Liver (tissue), 9 donors: Measurements from ENCODE around the gene KLHL12. TPM values are rescaled to one million over a fixed set of nuclear protein-coding genes. Genes with fewer than 3 reads are reported as not detected.

Experiments
- DNase-seq: peaks from one replicate; pipeline ENCODE4 v3.0.0-alpha.2; 2017; ENCODE audit warnings: low spot score
- H3K27ac ChIP-seq, 2 donors: one replicate each; pipeline ENCODE4 v1.7.0; 2013; ENCODE audit warnings: inconsistent platforms in 2 of 2, low read length in 2 of 2, control low read depth in 1 of 2, low read depth in 1 of 2, mild to moderate bottlenecking in 1 of 2
- H3K27me3 ChIP-seq, 4 donors: one replicate each; pipeline versions ENCODE4 v1.6.1 to v1.7.0; 2013; ENCODE audit warnings: low read length in 3 of 4, inconsistent platforms in 1 of 4, mild to moderate bottlenecking in 1 of 4, moderate library complexity in 1 of 4; ENCODE audit not compliant: control insufficient read depth in 4 of 4, insufficient read depth in 4 of 4
- H3K36me3 ChIP-seq, 4 donors: one replicate each; pipeline versions ENCODE4 v1.6.1 to v1.7.0; 2013; ENCODE audit warnings: low read length in 3 of 4, mild to moderate bottlenecking in 3 of 4, low read depth in 1 of 4, moderate library complexity in 1 of 4; ENCODE audit not compliant: control insufficient read depth in 4 of 4, insufficient read depth in 3 of 4
- H3K4me1 ChIP-seq, 4 donors: one replicate each; pipeline versions ENCODE4 v1.6.1 to v1.7.0; 2013; ENCODE audit warnings: low read length in 3 of 4, mild to moderate bottlenecking in 3 of 4, moderate library complexity in 1 of 4; ENCODE audit not compliant: control insufficient read depth in 4 of 4, insufficient read depth in 4 of 4
- H3K4me3 ChIP-seq, 3 donors: one replicate each; pipeline versions ENCODE4 v1.6.1 to v1.7.0; 2013; ENCODE audit warnings: low read length in 3 of 3, control low read depth in 1 of 3, low read depth in 1 of 3, mild to moderate bottlenecking in 1 of 3
- H3K9ac ChIP-seq, 2 donors: one replicate each; pipeline ENCODE4 v1.7.0; 2013; ENCODE audit warnings: low read length in 2 of 2, mild to moderate bottlenecking in 2 of 2, moderate library complexity in 2 of 2, control low read depth in 1 of 2, low read depth in 1 of 2
- H3K9me3 ChIP-seq, 4 donors: one replicate each; pipeline versions ENCODE4 v1.6.1 to v1.7.0; 2013; ENCODE audit warnings: low read length in 3 of 4; ENCODE audit not compliant: control insufficient read depth in 4 of 4
- CTCF ChIP-seq: fragments of 150-350 bp; IDR thresholded peaks from 2 replicates; pipeline ENCODE4 v1.5.1; 2017; ENCODE audit warnings: improper control_type of control experiment, low read depth, low read length; ENCODE audit not compliant: missing input control
- EGR1 ChIP-seq, 2 donors: IDR thresholded peaks; 2 replicates each; pipeline ENCODE4 v1.6.1; 2016 to 2018; ENCODE audit warnings: antibody characterized with exemption in 2 of 2, low read depth in 2 of 2
- FOXA2 ChIP-seq: IDR thresholded peaks from 2 replicates; pipeline ENCODE4 v1.6.1; 2016; ENCODE audit warnings: antibody characterized with exemption
- GABPA ChIP-seq, 2 donors: IDR thresholded peaks in 1 of 2; conservative IDR thresholded peaks in 1 of 2; 2 replicates each; pipeline ENCODE4 v1.6.1; 2016; ENCODE audit warnings: antibody characterized with exemption in 2 of 2, mild to moderate bottlenecking in 1 of 2, moderate library complexity in 1 of 2
- HNF4A ChIP-seq, 2 donors: conservative IDR thresholded peaks; 2 replicates each; pipeline ENCODE4 v1.6.1; 2016; ENCODE audit warnings: antibody characterized with exemption in 2 of 2, mild to moderate bottlenecking in 2 of 2
- HNF4G ChIP-seq: IDR thresholded peaks from 2 replicates; pipeline ENCODE4 v1.6.1; 2016; ENCODE audit warnings: antibody characterized with exemption
- JUND ChIP-seq, 2 donors: IDR thresholded peaks; 2 replicates each; pipeline ENCODE4 v1.6.1; 2016; ENCODE audit warnings: antibody characterized with exemption in 2 of 2
- MAX ChIP-seq: IDR thresholded peaks from 2 replicates; pipeline ENCODE4 v1.6.1; 2016; ENCODE audit warnings: antibody characterized with exemption
- NR2F2 ChIP-seq: IDR thresholded peaks from 2 replicates; pipeline ENCODE4 v1.6.1; 2016; ENCODE audit warnings: antibody characterized with exemption
- RAD21 ChIP-seq, 2 donors: IDR thresholded peaks; 2 replicates each; pipeline ENCODE4 v1.6.1; 2016; ENCODE audit warnings: antibody characterized with exemption in 2 of 2, mild to moderate bottlenecking in 2 of 2
- RXRA ChIP-seq, 2 donors: IDR thresholded peaks; 2 replicates each; pipeline ENCODE4 v1.6.1; 2017 to 2018; ENCODE audit warnings: antibody characterized with exemption in 2 of 2, mild to moderate bottlenecking in 1 of 2
- SP1 ChIP-seq: IDR thresholded peaks from 2 replicates; pipeline ENCODE4 v1.6.1; 2018; ENCODE audit warnings: antibody characterized with exemption, mild to moderate bottlenecking
- TAF1 ChIP-seq: conservative IDR thresholded peaks from 2 replicates; pipeline ENCODE4 v1.6.1; 2016; ENCODE audit warnings: antibody characterized with exemption, mild to moderate bottlenecking
- YY1 ChIP-seq: IDR thresholded peaks from 2 replicates; pipeline ENCODE4 v1.6.1; 2016; ENCODE audit warnings: antibody characterized with exemption, mild to moderate bottlenecking
- ZBTB33 ChIP-seq: IDR thresholded peaks from 2 replicates; pipeline ENCODE4 v1.6.1; 2016; ENCODE audit warnings: antibody characterized with exemption
- WGBS: extraction: QIAGEN DNeasy Blood & Tissue Kit; methylation state at CpG from one replicate; pipeline ENCODE4 v1.1.7; 2013; 5-methylcytosine and 5-hydroxymethylcytosine counted together
- polyA plus RNA-seq, 2 donors: library from polyadenylated mRNA; stranded (reverse) in 1 of 2; unstranded in 1 of 2; fragments of 200-250 nt in 1 of 2; fragments of >200 nt in 1 of 2; fragmentation: Nextera tagmentation in 1 of 2; extraction: Ambion mirVana in 1 of 2; gene quantifications; one replicate each; pipeline versions ENCODE4 v1.2.1 to v1.2.3, GENCODE V29; 2013 to 2015
- total RNA-seq, 2 donors: library from RNA; depleted of rRNA; stranded (reverse); fragments of >200 nt; gene quantifications; one replicate each; pipeline ENCODE4 v1.2.3, GENCODE V29; 2014
- TF ChIP-seq, protein P1 (sequence below): IDR thresholded peaks from 2 replicates; pipeline ENCODE4 v1.6.1; 2016; ENCODE audit warnings: antibody characterized with exemption
- donor health status: healthy.
- donor health status: healthy.
- donor health status: healthy.
- donor health status: healthy.
- donor health status: healthy.

KLHL12 gene
- total and polyA plus RNA-seq, 4 donors: 7.2 to 17.5 (median 10.4) TPM

DNA sequence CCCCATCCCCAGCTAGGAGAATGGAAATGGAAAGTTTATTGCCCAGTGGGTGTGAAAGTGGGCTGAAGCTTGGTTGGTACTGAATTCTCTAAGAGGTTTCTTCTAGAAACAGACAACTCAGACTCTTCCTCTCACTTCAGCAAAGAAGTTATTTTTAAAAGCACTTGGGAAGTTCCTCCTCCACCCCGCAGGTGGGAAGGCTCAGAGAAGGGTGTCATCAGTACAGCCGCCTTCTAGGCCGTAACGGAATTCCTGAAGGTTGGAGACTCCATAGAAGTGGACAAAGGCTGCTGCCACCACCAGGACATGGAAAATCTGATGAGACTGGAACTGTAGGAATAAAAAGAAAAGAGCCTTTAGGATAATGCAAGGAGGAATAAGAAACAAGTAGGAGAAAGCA, 14.3 kb upstream of the KLHL12 start:
- no peaks in the 10 kb centered on the region for H3K9me3 ChIP-seq
- DNase-seq: no peak
- no peak overlapping the region for H3K4me3 ChIP-seq
- H3K9ac ChIP-seq: no peak overlapping the region
- no peak for TF ChIP-seq EGR1 (IDR thresholded peaks at IDR 0.05; ENCODE audit: low read depth in 2 of 2)
- no peak for TF ChIP-seq YY1
- WGBS: 96% methylated on average over 4 of the region's 4 CpGs
- H3K4me1 ChIP-seq: no peaks in the 10 kb centered on the region
- H3K27ac ChIP-seq: no peak overlapping the region
- H3K27me3 ChIP-seq: no peaks in the 10 kb centered on the region
- H3K36me3 ChIP-seq: peaks cover 17 to 60% (median 48%) of the 10 kb centered on the region in 4 donors

GRCh38 chr1:202940561-202940960, 13.5 kb upstream of the KLHL12 start:
- DNase-seq: no peak
- no peak for TF ChIP-seq JUND (IDR thresholded peaks at IDR 0.05)
- TF ChIP-seq ZBTB33: no peak
- TF ChIP-seq HNF4A (conservative IDR thresholded peaks at IDR 0.05): no peak
- TF ChIP-seq EGR1 (IDR thresholded peaks at IDR 0.05; ENCODE audit: low read depth in 2 of 2): no peak
- TF ChIP-seq HNF4G: no peak
- TF ChIP-seq RXRA (IDR thresholded peaks at IDR 0.05): no peak
- TF ChIP-seq TAF1: no peak
- TF ChIP-seq, protein P1, sequence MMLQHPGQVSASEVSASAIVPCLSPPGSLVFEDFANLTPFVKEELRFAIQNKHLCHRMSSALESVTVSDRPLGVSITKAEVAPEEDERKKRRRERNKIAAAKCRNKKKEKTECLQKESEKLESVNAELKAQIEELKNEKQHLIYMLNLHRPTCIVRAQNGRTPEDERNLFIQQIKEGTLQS: no peak
- TF ChIP-seq YY1: no peak
- no peak for TF ChIP-seq NR2F2
- TF ChIP-seq FOXA2: no peak
- TF ChIP-seq CTCF: no peak
- no peak for TF ChIP-seq SP1
- Histone ChIP-seq H3K27ac (no peak overlapping the region), H3K9me3 (no peaks in the 10 kb centered on the region), H3K4me3 (no peak overlapping the region), H3K9ac (no peak overlapping the region), H3K36me3 (peaks cover 15 to 52% (median 44%) of the 10 kb centered on the region in 4 donors), H3K4me1 (no peaks in the 10 kb centered on the region), H3K27me3 (no peaks in the 10 kb centered on the region)

- Histone ChIP-seq H3K4me3 (no peak overlapping the region), H3K9me3 (no peaks in the 10 kb centered on the region), H3K4me1 (no peaks in the 10 kb centered on the region), H3K27me3 (no peaks in the 10 kb centered on the region), H3K27ac (no peak overlapping the region), H3K36me3 (peaks cover 10 to 31% (median 26%) of the 10 kb centered on the region in 4 donors), H3K9ac (no peak overlapping the region)
- 89% methylated on average over 5 of the region's 5 CpGs for WGBS
- no peak for DNase-seq
- no peak for TF ChIP-seq HNF4A (conservative IDR thresholded peaks at IDR 0.05)
- no peak for TF ChIP-seq ZBTB33
- TF ChIP-seq CTCF: no peak
- TF ChIP-seq MAX: no peak
- no peak for TF ChIP-seq HNF4G
- no peak for TF ChIP-seq YY1
- no peak for TF ChIP-seq RXRA (IDR thresholded peaks at IDR 0.05)
- no peak for TF ChIP-seq RAD21 (IDR thresholded peaks at IDR 0.05)
- no peak for TF ChIP-seq GABPA (IDR thresholded peaks at IDR 0.05 in 1 of 2, conservative IDR thresholded peaks at IDR 0.05 in 1 of 2)
Measured at GRCh38 chr1:202938287-202938925, 11.4 kb upstream of the KLHL12 start.
